ENCODE data around the gene SOX1.
A peak's percentile ranks its signal among the peaks of the same experiment; 100 is the strongest.

SOX1 gene

DNA sequence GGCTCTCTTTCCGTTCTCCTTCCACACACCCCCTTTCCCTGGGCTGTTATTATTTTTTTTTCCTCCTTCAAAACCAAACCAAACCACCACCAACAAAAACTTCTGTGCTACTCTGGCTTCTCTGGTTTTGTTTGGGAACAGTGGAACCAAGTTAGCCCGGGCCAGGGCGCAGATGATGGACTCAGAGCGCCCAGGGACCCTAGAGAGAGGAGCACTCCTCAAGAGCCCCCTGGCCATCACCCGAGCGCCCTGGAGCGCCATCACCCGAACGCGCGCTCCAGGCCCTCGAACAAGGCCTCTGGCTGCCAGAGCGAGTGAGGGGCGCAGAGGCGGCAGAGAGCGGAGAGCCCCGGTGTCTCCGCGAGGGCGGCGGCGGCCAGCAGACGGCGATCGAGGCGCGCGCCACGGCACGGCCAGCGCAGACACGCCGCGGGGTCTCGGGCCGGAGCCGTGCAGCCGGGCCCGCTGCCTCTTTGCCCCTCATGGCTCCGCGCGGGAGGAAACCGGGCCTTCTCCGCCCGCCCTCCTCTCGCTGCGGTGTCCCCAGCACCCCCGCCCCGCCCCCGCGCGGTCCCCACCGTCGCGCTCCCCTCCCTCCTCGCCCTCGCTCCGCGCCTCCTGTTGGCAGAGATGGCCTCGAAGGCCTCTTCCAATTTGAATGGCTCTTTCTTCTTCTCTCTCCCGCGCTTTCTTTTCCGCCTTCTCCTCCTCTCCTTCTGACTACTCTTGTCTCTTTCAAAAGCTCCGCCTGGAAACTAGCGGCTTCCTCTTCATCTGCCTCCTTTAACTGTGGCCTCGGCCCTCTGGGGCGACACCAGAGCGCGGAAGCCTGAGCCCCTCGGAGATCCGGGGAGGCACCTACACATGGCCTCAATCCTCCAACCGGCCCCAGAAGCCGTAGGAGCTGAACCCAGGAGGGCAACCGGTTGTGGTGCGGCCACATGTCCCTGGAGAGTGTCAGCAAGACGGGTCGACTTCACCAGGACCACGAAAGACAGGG is 4.1 kb upstream of the SOX1 start:
- no peaks in the 10 kb centered on the region for H3K9me3 ChIP-seq (ENCODE audit: severe bottlenecking)
- no peaks in the 10 kb centered on the region for H3K36me3 ChIP-seq (ENCODE audit: low read depth)
- no peak overlapping the region for H3K27ac ChIP-seq (ENCODE audit: poor library complexity, severe bottlenecking)
- ATAC-seq (ENCODE audit: low read depth) (no peak), DNase-seq (ENCODE audit: low spot score) (no peak)
- peaks cover 87% of the 10 kb centered on the region for H3K27me3 ChIP-seq (ENCODE audit: insufficient read depth, poor library complexity, severe bottlenecking)
- no peaks in the 10 kb centered on the region for H3K4me1 ChIP-seq (ENCODE audit: insufficient read depth, poor library complexity, severe bottlenecking)
- TF ChIP-seq, protein P1, sequence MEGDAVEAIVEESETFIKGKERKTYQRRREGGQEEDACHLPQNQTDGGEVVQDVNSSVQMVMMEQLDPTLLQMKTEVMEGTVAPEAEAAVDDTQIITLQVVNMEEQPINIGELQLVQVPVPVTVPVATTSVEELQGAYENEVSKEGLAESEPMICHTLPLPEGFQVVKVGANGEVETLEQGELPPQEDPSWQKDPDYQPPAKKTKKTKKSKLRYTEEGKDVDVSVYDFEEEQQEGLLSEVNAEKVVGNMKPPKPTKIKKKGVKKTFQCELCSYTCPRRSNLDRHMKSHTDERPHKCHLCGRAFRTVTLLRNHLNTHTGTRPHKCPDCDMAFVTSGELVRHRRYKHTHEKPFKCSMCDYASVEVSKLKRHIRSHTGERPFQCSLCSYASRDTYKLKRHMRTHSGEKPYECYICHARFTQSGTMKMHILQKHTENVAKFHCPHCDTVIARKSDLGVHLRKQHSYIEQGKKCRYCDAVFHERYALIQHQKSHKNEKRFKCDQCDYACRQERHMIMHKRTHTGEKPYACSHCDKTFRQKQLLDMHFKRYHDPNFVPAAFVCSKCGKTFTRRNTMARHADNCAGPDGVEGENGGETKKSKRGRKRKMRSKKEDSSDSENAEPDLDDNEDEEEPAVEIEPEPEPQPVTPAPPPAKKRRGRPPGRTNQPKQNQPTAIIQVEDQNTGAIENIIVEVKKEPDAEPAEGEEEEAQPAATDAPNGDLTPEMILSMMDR (IDR thresholded peaks at IDR 0.05; ENCODE audit: poor library complexity, severe bottlenecking): peak; percentile 27
- no peak overlapping the region for H3K4me3 ChIP-seq (ENCODE audit: severe bottlenecking)

DNA sequence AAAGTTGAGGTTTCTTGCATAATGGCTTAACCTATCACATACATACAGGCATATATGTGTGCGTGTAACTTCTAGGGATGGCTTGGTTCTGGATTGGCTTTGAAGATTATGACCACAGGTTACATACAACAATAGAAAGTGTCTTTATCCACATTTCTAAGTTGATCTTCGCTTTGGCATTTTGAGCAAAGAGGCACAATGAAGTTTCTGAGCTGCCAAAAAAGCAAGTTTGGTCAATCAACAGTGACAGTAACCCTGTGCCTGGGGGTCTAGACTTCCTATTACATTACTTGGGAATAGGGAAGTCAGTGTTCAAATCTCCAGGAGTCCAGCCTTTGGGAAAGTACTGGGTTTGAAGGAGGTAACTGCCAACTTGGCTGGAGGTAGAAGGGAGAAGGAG is 3.1 kb upstream of the SOX1 start:
- Histone ChIP-seq H3K27me3 (ENCODE audit: insufficient read depth, poor library complexity, severe bottlenecking) (peaks cover 78% of the 10 kb centered on the region), H3K27ac (ENCODE audit: poor library complexity, severe bottlenecking) (no peak overlapping the region), H3K36me3 (ENCODE audit: low read depth) (no peaks in the 10 kb centered on the region), H3K9me3 (ENCODE audit: severe bottlenecking) (no peaks in the 10 kb centered on the region), H3K4me3 (ENCODE audit: severe bottlenecking) (no peak overlapping the region), H3K4me1 (ENCODE audit: insufficient read depth, poor library complexity, severe bottlenecking) (no peaks in the 10 kb centered on the region)
- no peak for ATAC-seq (ENCODE audit: low read depth)
- TF ChIP-seq, protein P1 (IDR thresholded peaks at IDR 0.05; ENCODE audit: poor library complexity, severe bottlenecking): no peak
- DNase-seq (ENCODE audit: low spot score): no peak

DNA sequence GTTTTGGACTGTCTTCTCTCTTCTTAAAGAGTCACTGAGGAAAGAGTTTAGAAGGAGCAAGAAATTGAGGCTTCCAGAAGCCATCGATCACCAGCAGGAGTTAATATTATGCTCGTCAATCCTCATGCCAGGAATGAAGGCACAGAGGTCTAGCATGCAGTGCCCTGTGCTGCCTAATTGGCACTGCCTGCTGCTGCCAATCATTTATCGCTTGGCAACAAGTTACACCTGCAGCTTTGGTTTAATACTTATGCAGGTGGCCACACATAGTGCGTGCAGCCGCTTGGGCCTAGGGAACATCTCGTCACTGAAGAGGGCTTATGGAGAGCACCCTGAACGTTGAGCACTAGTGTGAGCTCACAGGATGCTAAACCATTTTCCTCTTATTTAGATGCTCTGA is 2.7 kb upstream of the SOX1 start:
- H3K4me1 ChIP-seq (ENCODE audit: insufficient read depth, poor library complexity, severe bottlenecking): no peaks in the 10 kb centered on the region
- H3K27me3 ChIP-seq (ENCODE audit: insufficient read depth, poor library complexity, severe bottlenecking): peaks cover 78% of the 10 kb centered on the region
- ATAC-seq (ENCODE audit: low read depth) (no peak), DNase-seq (ENCODE audit: low spot score) (no peak)
- H3K9me3 ChIP-seq (ENCODE audit: severe bottlenecking): no peaks in the 10 kb centered on the region
- no peaks in the 10 kb centered on the region for H3K36me3 ChIP-seq (ENCODE audit: low read depth)
- H3K4me3 ChIP-seq (ENCODE audit: severe bottlenecking): no peak overlapping the region
- H3K27ac ChIP-seq (ENCODE audit: poor library complexity, severe bottlenecking): no peak overlapping the region
- TF ChIP-seq, protein P1 (IDR thresholded peaks at IDR 0.05; ENCODE audit: poor library complexity, severe bottlenecking): no peak

DNA sequence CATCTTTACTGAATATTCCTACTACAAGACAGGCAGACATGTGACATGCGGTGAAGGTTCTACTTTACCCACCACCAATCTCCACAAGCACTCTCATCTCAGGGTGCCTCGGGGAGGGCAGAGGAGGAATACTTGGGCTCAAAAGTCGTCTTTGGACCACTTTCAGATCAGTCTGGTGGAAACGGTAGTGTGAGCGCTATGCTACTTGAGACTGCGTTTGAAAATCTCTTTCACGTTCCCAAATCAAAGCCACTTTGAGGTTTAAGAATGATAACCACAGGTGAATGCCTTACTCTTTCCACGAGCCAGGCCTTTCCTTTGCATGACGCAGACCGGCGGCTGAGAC is 1.5 kb upstream of the SOX1 start:
- no peaks in the 10 kb centered on the region for H3K4me1 ChIP-seq (ENCODE audit: insufficient read depth, poor library complexity, severe bottlenecking)
- TF ChIP-seq, protein P1 (IDR thresholded peaks at IDR 0.05; ENCODE audit: poor library complexity, severe bottlenecking): no peak
- H3K9me3 ChIP-seq (ENCODE audit: severe bottlenecking): no peaks in the 10 kb centered on the region
- H3K27me3 ChIP-seq (ENCODE audit: insufficient read depth, poor library complexity, severe bottlenecking): peaks cover 78% of the 10 kb centered on the region
- H3K27ac ChIP-seq (ENCODE audit: poor library complexity, severe bottlenecking): no peak overlapping the region
- H3K4me3 ChIP-seq (ENCODE audit: severe bottlenecking): no peak overlapping the region
- ATAC-seq (ENCODE audit: low read depth) (no peak), DNase-seq (ENCODE audit: low spot score) (no peak)
- no peaks in the 10 kb centered on the region for H3K36me3 ChIP-seq (ENCODE audit: low read depth)
